H9 (cell line): ENCODE data around the gene SLC9A9. TPM values are rescaled to one million over a fixed set of nuclear protein-coding genes. Genes with fewer than 3 reads are reported as not detected.

Source experiments
- DNase-seq: peaks from one replicate; pipeline ENCODE4 v3.0.0-alpha.2; 2017
- H2AFZ ChIP-seq: one replicate; pipeline ENCODE4 v1.6.1; 2013; ENCODE audit warnings: mild to moderate bottlenecking, low read length, control low read depth, moderate library complexity
- H2AK5ac ChIP-seq: 2 replicates; pipeline ENCODE4 v1.6.1; 2013; ENCODE audit warnings: low read length, control low read depth, mixed read lengths; ENCODE audit not compliant: insufficient read length
- H2BK120ac ChIP-seq: one replicate; pipeline ENCODE4 v1.6.1; 2013; ENCODE audit warnings: low read depth, mild to moderate bottlenecking, low read length, control low read depth, inconsistent platforms; ENCODE audit not compliant: poor library complexity, severe bottlenecking
- H2BK12ac ChIP-seq: 2 replicates; pipeline ENCODE4 v1.6.1; 2013; ENCODE audit warnings: low read length, control low read depth, mixed read lengths, low read depth; ENCODE audit not compliant: insufficient read length
- H2BK15ac ChIP-seq: 2 replicates; pipeline ENCODE4 v1.6.1; 2013; ENCODE audit warnings: low read depth, low read length, control low read depth
- H2BK20ac ChIP-seq: one replicate; pipeline ENCODE4 v1.6.1; 2013; ENCODE audit warnings: low read depth, mild to moderate bottlenecking, low read length, control low read depth, inconsistent platforms; ENCODE audit not compliant: poor library complexity, severe bottlenecking
- H2BK5ac ChIP-seq: 2 replicates; pipeline ENCODE4 v1.6.1; 2013; ENCODE audit warnings: low read length, control low read depth, mixed read lengths; ENCODE audit not compliant: insufficient read length
- H3K14ac ChIP-seq: 2 replicates; pipeline ENCODE4 v1.6.1; 2013; ENCODE audit warnings: low read length, control low read depth; ENCODE audit not compliant: insufficient read depth
- H3K18ac ChIP-seq: 2 replicates; pipeline ENCODE4 v1.6.1; 2013; ENCODE audit warnings: low read depth, mild to moderate bottlenecking, mixed read lengths, low read length, control low read depth; ENCODE audit not compliant: insufficient read length
- H3K23ac ChIP-seq: 2 replicates; pipeline ENCODE4 v1.6.1; 2013; ENCODE audit warnings: low read length, control low read depth, mixed read lengths, low read depth; ENCODE audit not compliant: insufficient read length
- H3K23me2 ChIP-seq: 2 replicates; pipeline ENCODE4 v1.6.1; 2013; ENCODE audit warnings: low read depth, mild to moderate bottlenecking, mixed read lengths, low read length, control low read depth; ENCODE audit not compliant: insufficient read length, poor library complexity, severe bottlenecking
- H3K27ac ChIP-seq: 2 replicates; pipeline ENCODE4 v1.5.1; 2013; ENCODE audit warnings: low read length, control low read depth, mixed read lengths, low read depth; ENCODE audit not compliant: insufficient read length
- H3K27me3 ChIP-seq: 2 replicates; pipeline ENCODE4 v1.6.1; 2013; ENCODE audit warnings: low read length, control low read depth, inconsistent platforms; ENCODE audit not compliant: insufficient read depth
- H3K4ac ChIP-seq: 2 replicates; pipeline ENCODE4 v1.6.1; 2013; ENCODE audit warnings: low read depth, mild to moderate bottlenecking, control low read depth, inconsistent platforms, low read length, moderate library complexity
- H3K4me1 ChIP-seq: 2 replicates; pipeline ENCODE4 v1.6.1; 2013; ENCODE audit warnings: low read length, control low read depth, inconsistent platforms; ENCODE audit not compliant: insufficient read depth
- H3K4me2 ChIP-seq: 2 replicates; pipeline ENCODE4 v1.6.1; 2013; ENCODE audit warnings: low read length, control low read depth, mixed read lengths; ENCODE audit not compliant: insufficient read length, insufficient read depth
- H3K56ac ChIP-seq: 2 replicates; pipeline ENCODE4 v1.6.1; 2013; ENCODE audit warnings: low read depth, mild to moderate bottlenecking, mixed read lengths, low read length, control low read depth; ENCODE audit not compliant: insufficient read length
- H3K79me1 ChIP-seq: 2 replicates; pipeline ENCODE4 v1.6.1; 2013; ENCODE audit warnings: low read depth, mild to moderate bottlenecking, moderate library complexity, low read length, control low read depth, inconsistent platforms; ENCODE audit not compliant: insufficient read depth, poor library complexity, severe bottlenecking
- H3K79me2 ChIP-seq: 2 replicates; pipeline ENCODE4 v1.6.1; 2013; ENCODE audit warnings: low read length, control low read depth, inconsistent platforms; ENCODE audit not compliant: insufficient read depth
- H3K9ac ChIP-seq: 2 replicates; pipeline ENCODE4 v1.6.1; 2013; ENCODE audit warnings: low read length, control low read depth, mixed read lengths; ENCODE audit not compliant: insufficient read length; ENCODE audit errors: extremely low read depth
- H3K9me3 ChIP-seq: one replicate; pipeline ENCODE4 v1.6.1; 2013; ENCODE audit warnings: low read depth, low read length, inconsistent platforms; ENCODE audit not compliant: control insufficient read depth
- H3T11ph ChIP-seq: one replicate; pipeline ENCODE4 v1.6.1; 2013; ENCODE audit warnings: mild to moderate bottlenecking, low read length, control low read depth, inconsistent platforms
- H4K20me1 ChIP-seq: one replicate; pipeline ENCODE4 v1.6.1; 2013; ENCODE audit not compliant: control insufficient read depth, insufficient read length, insufficient read depth
- H4K5ac ChIP-seq: 2 replicates; pipeline ENCODE4 v1.6.1; 2013; ENCODE audit warnings: low read depth, mild to moderate bottlenecking, mixed read lengths, low read length, control low read depth; ENCODE audit not compliant: insufficient read length
- H4K8ac ChIP-seq: replicated peaks from 2 replicates; pipeline ENCODE4 v1.6.1; 2013; ENCODE audit warnings: low read length, control low read depth, mixed read lengths, low read depth; ENCODE audit not compliant: insufficient read length
- H4K91ac ChIP-seq: 2 replicates; pipeline ENCODE4 v1.6.1; 2013; ENCODE audit warnings: low read depth, mild to moderate bottlenecking, moderate library complexity, mixed read lengths, low read length, control low read depth; ENCODE audit not compliant: insufficient read length
- H3K27ac Mint-ChIP-seq, 3 experiments: 2 replicates in 2 of 3; 3 replicates in 1 of 3; pipeline ENCODE4 v1.8.0; 2020 to 2021; ENCODE audit warnings: mixed read lengths in 3 of 3, mild to moderate bottlenecking in 1 of 3, moderate library complexity in 1 of 3
- H3K27me3 Mint-ChIP-seq: 2 replicates; pipeline ENCODE4 v1.8.0; 2021; ENCODE audit warnings: low read depth, mild to moderate bottlenecking, moderate library complexity, mixed read lengths
- H3K36me3 Mint-ChIP-seq, 3 experiments: 2 replicates in 2 of 3; 3 replicates in 1 of 3; pipeline ENCODE4 v1.8.0; 2020 to 2021; ENCODE audit warnings: low read depth in 3 of 3, mixed read lengths in 3 of 3; ENCODE audit not compliant: insufficient read depth in 1 of 3
- H3K4me1 Mint-ChIP-seq, 2 experiments: 2 replicates each; pipeline ENCODE4 v1.8.0; 2020; ENCODE audit warnings: mixed read lengths in 2 of 2
- H3K4me3 Mint-ChIP-seq, 2 experiments: 2 replicates in 1 of 2; 3 replicates in 1 of 2; pipeline ENCODE4 v1.8.0; 2020 to 2021; ENCODE audit warnings: mild to moderate bottlenecking in 2 of 2, mixed read lengths in 2 of 2, moderate library complexity in 1 of 2
- H3K9me3 Mint-ChIP-seq, 2 experiments: 2 replicates in 1 of 2; 3 replicates in 1 of 2; pipeline ENCODE4 v1.8.0; 2020; ENCODE audit warnings: mild to moderate bottlenecking in 2 of 2, mixed read lengths in 2 of 2, moderate library complexity in 1 of 2
- WGBS: extraction: QIAGEN DNeasy Blood & Tissue Kit; methylation state at CpG from one replicate; pipeline ENCODE4 v1.1.7; 2013; ENCODE audit warnings: missing lambda C conversion rate, low lambda C conversion rate, mixed read lengths; ENCODE audit not compliant: insufficient read length; ENCODE audit errors: extremely low coverage; 5-methylcytosine and 5-hydroxymethylcytosine counted together
- total RNA-seq: library from RNA; stranded (reverse); gene quantifications from 2 replicates; pipeline ENCODE4 v1.2.1, GENCODE V29; 2021
- TF ChIP-seq, protein P1 (sequence below): fragments of 200-600 bp; sonication (generic); conservative IDR thresholded peaks from 3 replicates; pipeline ENCODE4 v1.8.0; 2021; ENCODE audit warnings: antibody characterized with exemption, mild to moderate bottlenecking

The SLC9A9 gene
- total RNA-seq, 1 experiment from 2014 or later: 0.35 TPM

- H4K5ac ChIP-seq: no peak overlapping the region
- H3K4me3 Mint-ChIP-seq: no peak overlapping the region
- H2BK120ac ChIP-seq: no peak overlapping the region
- H3K27ac ChIP-seq: no peak overlapping the region
- H3K9me3 ChIP-seq: no peaks in the 10 kb centered on the region
- no peak overlapping the region for H2BK5ac ChIP-seq
- no peaks in the 10 kb centered on the region for H3K79me1 ChIP-seq
- no peak overlapping the region for H2AK5ac ChIP-seq
- H3K27me3 Mint-ChIP-seq: no peaks in the 10 kb centered on the region
- no peaks in the 10 kb centered on the region for H3K36me3 Mint-ChIP-seq
- no peak overlapping the region for H3K14ac ChIP-seq
- DNase-seq: no peak
- H4K20me1 ChIP-seq: no peaks in the 10 kb centered on the region
- H4K91ac ChIP-seq: no peak overlapping the region
- no peaks in the 10 kb centered on the region for H3K23me2 ChIP-seq
- no peak overlapping the region for H3K9ac ChIP-seq
- H3K4me2 ChIP-seq: no peak overlapping the region
- H3K23ac ChIP-seq: no peak overlapping the region
- no peak overlapping the region for H4K8ac ChIP-seq
- TF ChIP-seq, protein P1, sequence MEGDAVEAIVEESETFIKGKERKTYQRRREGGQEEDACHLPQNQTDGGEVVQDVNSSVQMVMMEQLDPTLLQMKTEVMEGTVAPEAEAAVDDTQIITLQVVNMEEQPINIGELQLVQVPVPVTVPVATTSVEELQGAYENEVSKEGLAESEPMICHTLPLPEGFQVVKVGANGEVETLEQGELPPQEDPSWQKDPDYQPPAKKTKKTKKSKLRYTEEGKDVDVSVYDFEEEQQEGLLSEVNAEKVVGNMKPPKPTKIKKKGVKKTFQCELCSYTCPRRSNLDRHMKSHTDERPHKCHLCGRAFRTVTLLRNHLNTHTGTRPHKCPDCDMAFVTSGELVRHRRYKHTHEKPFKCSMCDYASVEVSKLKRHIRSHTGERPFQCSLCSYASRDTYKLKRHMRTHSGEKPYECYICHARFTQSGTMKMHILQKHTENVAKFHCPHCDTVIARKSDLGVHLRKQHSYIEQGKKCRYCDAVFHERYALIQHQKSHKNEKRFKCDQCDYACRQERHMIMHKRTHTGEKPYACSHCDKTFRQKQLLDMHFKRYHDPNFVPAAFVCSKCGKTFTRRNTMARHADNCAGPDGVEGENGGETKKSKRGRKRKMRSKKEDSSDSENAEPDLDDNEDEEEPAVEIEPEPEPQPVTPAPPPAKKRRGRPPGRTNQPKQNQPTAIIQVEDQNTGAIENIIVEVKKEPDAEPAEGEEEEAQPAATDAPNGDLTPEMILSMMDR: no peak
- peaks cover 0 to 2% of the 10 kb centered on the region in 2 experiments; a peak in 1 of 4 replicates for H3K4me1 Mint-ChIP-seq
- H3K27ac Mint-ChIP-seq: no peak overlapping the region
- H3T11ph ChIP-seq: no peak overlapping the region
- no peak overlapping the region for H2BK20ac ChIP-seq
- H3K27me3 ChIP-seq: no peaks in the 10 kb centered on the region
- H2AFZ ChIP-seq: no peak overlapping the region
- no peaks in the 10 kb centered on the region for H3K79me2 ChIP-seq
- no peak overlapping the region for H2BK15ac ChIP-seq
- no peak overlapping the region for H2BK12ac ChIP-seq
- no peak overlapping the region for H3K4ac ChIP-seq
- H3K9me3 Mint-ChIP-seq: no peaks in the 10 kb centered on the region
- WGBS: no CpG with 5 or more reads among the region's 5 CpGs
- no peaks in the 10 kb centered on the region for H3K4me1 ChIP-seq
- no peak overlapping the region for H3K18ac ChIP-seq
- no peak overlapping the region for H3K56ac ChIP-seq
These were observed 554.1 kb downstream of the SLC9A9 start for GRCh38 chr3:143294188-143294587.
